ENCODE measurements around the gene ME2.

- TF ChIP-seq, protein P1, sequence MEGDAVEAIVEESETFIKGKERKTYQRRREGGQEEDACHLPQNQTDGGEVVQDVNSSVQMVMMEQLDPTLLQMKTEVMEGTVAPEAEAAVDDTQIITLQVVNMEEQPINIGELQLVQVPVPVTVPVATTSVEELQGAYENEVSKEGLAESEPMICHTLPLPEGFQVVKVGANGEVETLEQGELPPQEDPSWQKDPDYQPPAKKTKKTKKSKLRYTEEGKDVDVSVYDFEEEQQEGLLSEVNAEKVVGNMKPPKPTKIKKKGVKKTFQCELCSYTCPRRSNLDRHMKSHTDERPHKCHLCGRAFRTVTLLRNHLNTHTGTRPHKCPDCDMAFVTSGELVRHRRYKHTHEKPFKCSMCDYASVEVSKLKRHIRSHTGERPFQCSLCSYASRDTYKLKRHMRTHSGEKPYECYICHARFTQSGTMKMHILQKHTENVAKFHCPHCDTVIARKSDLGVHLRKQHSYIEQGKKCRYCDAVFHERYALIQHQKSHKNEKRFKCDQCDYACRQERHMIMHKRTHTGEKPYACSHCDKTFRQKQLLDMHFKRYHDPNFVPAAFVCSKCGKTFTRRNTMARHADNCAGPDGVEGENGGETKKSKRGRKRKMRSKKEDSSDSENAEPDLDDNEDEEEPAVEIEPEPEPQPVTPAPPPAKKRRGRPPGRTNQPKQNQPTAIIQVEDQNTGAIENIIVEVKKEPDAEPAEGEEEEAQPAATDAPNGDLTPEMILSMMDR (conservative IDR thresholded peaks at IDR 0.05; ENCODE audit: low read length) = no peak
- TF ChIP-seq EZH2phosphoT487 (IDR thresholded peaks at IDR 0.05; ENCODE audit: borderline replicate concordance, low read depth, low read length) = no peak
Measured at GRCh38 chr18:50844960-50845359, 34.0 kb upstream of the ME2 start.

All from OCI-LY7 (cell line).